Stomach (tissue), 4 donors: ENCODE data around the gene CUL1.

Source experiments
- EP300 ChIP-seq: sonication (generic); formaldehyde crosslinking; IDR thresholded peaks from one replicate; pipeline ENCODE4 v1.6.1; 2017; ENCODE audit warnings: antibody characterized with exemption
- POLR2A ChIP-seq, 4 donors: fragments of 450-650 bp; IDR thresholded peaks; one replicate each; pipeline ENCODE4 v1.6.1; 2016; ENCODE audit warnings: antibody characterized with exemption in 4 of 4, control low read depth in 2 of 4, mild to moderate bottlenecking in 1 of 4, moderate library complexity in 1 of 4
- POLR2AphosphoS5 ChIP-seq, 3 donors: sonication (generic); formaldehyde crosslinking; IDR thresholded peaks; one replicate each; pipeline ENCODE4 v1.6.1; 2016; ENCODE audit warnings: antibody characterized with exemption in 3 of 3
- TF ChIP-seq, protein P1 (sequence below), 7 experiments: fragments of 450-650 bp in 4 of 7; fragments of 200-600 bp in 3 of 7; sonication (generic) in 3 of 7; IDR thresholded peaks; one replicate each; pipeline ENCODE4 v1.5.1; 2016 to 2019; ENCODE audit warnings: antibody characterized with exemption in 7 of 7, control low read depth in 2 of 7, mild to moderate bottlenecking in 1 of 7

GRCh38 chr7:148733496-148733895 is 34.8 kb downstream of the CUL1 start:
- TF ChIP-seq, protein P1, sequence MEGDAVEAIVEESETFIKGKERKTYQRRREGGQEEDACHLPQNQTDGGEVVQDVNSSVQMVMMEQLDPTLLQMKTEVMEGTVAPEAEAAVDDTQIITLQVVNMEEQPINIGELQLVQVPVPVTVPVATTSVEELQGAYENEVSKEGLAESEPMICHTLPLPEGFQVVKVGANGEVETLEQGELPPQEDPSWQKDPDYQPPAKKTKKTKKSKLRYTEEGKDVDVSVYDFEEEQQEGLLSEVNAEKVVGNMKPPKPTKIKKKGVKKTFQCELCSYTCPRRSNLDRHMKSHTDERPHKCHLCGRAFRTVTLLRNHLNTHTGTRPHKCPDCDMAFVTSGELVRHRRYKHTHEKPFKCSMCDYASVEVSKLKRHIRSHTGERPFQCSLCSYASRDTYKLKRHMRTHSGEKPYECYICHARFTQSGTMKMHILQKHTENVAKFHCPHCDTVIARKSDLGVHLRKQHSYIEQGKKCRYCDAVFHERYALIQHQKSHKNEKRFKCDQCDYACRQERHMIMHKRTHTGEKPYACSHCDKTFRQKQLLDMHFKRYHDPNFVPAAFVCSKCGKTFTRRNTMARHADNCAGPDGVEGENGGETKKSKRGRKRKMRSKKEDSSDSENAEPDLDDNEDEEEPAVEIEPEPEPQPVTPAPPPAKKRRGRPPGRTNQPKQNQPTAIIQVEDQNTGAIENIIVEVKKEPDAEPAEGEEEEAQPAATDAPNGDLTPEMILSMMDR (IDR thresholded peaks at IDR 0.05) = no peak
- TF ChIP-seq POLR2A (IDR thresholded peaks at IDR 0.05) (no peak), POLR2AphosphoS5 (IDR thresholded peaks at IDR 0.05) (no peak), EP300 (no peak)
